GM19240 (cell line): ENCODE data around the gene GBP7.
"Not testable (repeated sequence)": the region's sequence is repeated elsewhere in the genome, so short reads cannot be mapped to it uniquely, and the experiment has no call there.

Experiments
- DNase-seq: peaks from one replicate; pipeline ENCODE4 v3.0.0; 2011; ENCODE audit warnings: low spot score; ENCODE audit not compliant: insufficient read length

The GBP7 gene

DNA sequence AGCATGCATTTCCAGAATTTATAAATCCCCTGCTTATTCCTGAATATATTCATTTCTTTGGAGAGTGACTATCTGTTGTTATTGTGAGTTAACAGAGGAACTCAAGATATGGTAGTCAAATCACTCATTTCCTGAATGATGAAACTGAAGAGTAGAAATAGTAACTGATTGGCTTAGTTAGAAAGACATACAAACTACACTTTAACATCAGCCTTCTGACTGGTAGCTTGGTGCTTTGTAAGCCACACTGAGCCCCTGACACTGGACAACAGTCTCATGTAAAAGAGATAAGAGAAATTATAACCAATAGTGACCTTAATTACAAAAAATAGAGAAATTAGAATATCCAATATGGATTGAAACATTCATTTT, 4.8 kb downstream of the GBP7 start:
- no peak for DNase-seq

DNA sequence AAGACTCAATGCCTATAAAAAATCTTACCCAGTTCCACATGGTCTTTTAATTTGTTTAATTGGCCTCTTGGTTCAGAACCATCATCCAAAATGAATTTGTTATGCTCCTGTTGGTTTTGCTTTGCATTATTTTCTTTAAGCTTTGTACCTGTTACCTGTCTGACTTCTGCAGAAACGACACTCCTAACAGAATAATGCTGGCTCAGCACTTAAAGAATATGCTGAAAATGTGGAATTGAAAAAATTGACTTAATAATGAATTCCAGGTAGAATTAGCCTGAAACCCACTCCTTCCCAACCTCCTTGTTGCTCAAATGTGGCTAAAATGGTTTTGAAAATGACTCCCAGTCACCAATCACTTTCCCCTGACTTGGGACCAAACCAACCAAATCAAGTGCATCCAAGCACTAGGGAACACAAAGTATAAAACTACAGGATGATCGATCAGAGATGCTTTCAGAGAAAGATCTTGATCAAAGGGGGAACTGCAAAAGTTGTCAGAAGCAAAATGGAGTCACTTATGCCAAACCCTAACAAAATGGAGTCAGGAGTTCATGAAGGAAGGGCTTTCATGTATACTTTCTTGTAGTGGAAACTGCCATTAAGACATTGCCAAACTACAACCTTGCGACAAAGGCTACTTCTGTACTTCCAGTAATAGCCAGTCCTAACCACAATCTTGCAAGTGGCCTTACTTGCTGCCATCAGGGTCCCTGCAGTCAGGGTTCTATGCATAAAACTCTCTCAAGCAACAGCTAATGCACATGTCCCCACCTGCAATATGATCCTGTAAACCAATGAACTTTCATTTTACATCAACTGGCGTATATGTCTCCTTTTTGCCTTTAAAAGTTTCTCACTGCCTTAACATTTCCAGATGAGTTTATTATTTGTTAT, 5.4 kb downstream of the GBP7 start:
- no peak for DNase-seq

DNA sequence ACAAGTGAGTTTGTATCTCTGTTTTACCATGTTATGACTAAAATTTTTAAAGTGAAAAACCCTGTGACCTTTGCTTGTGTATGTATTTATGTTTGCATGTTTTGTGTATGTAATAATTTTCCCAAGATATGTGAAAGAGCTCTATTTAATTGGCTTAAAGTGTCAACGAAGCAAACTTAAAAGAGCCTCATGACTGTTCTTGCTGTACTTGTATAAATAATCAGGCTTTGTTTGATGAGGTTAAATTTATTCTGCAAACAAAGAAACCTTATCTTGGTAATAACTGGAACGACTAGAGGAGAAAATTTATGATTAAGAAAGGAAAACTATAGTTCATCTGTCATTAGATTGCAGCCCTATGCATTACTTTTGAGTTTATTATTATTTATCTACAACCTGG, 6.6 kb downstream of the GBP7 start:
- no peak for DNase-seq

DNA sequence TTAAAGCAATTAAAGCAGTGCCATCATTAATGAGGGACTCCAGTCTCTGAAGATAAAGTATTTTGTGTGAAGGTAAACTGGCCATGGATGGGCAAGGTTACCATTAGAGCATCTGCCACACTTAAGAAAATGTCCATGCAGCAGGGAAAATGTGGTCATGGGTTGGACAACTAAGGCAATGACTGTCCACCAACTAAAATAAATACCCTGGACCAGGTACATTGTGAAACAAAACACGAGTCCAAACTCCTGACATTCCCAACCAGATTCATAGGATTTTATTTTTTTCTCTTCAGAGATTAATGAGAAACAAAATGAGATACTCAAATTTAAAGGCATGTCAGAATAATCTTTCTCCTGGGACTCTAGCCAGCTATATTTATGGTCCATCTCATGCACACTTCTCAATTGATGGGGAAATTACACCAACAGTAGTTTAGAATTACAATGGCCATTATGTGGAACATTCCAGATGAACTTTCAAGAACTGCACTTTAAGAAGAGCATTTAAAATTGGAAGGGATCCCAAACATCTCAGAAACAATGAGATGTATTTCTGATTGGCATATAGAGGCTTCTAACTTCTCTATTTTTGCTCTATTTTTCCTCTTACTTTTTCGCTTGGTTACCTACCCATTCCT, 8.1 kb downstream of the GBP7 start:
- DNase-seq: no peak

DNA sequence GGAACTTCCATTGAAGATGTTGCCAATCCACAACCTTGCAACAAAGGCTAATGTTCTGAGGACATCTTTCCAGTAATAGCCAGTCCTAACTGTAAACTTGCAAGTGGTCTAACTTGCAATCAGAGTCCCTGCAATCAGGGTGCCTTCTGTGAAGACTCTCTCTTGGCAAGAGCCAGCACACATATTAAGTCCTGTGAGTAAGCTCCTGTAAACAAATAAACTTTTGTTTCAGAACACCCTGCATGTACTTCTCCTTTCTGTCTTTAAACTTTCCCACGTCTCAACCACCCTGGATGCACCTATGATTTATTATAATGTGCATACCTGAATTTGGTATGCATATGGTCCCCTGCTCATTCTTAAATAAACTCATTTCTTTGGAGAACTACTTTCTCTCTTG, 9.1 kb downstream of the GBP7 start:
- no peak for DNase-seq

DNA sequence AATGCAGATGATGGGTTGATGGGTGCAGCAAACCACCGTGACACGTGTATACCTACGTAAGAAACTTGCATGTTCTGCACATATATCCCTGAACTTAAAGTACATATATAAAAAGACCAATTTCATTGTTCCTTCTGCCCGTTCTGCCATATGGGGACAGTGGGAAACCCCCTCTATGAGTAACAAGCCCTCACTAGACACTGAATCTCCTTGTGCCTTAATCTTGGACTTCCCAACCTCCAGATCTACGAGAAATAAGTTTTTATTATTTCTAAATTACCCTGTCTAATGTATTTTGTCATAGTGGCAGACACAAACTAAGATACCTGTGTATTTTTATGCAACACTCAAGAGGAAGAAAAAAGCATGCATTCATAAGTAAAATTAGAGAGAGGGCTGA, 10.0 kb downstream of the GBP7 start:
- no peak for DNase-seq

DNA sequence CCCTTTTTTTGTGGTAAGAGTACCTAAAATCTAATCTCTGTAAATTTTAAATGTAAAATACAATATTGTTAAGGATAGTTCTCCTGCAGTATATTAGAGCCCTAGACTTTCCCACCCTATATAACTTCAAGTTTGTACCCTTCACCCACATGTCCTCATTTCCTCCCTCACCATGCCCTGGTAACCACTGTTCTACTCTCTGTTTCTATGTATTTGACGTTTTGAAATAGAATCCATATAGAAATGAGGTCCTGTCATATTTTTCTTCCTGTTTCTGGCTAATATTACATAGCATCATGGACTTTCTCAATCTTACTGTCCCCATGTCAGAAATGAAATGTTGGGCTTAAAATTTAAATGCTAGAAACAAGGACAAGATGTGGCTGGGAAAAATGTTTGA, 24.8 kb downstream of the GBP7 start:
- no peak for DNase-seq

DNA sequence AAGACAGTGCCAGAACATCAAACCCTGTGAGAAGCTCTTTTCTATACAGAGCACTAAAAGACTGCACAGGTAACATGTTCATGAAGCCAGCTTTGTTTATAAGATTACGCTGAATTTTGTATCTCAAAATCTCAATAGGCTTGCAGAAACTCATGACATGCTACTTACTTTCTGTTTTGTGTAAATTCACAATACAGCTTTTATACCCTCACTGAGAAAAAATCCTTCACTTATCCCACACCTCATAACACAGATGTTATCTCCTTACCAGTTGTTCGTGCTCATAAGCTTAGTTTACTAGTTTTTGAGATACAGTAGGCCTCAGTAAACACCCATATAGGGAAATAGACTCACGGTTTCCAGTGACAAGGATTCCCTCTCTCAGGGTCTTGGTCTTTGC, 25.8 kb downstream of the GBP7 start:
- DNase-seq: no peak

DNA sequence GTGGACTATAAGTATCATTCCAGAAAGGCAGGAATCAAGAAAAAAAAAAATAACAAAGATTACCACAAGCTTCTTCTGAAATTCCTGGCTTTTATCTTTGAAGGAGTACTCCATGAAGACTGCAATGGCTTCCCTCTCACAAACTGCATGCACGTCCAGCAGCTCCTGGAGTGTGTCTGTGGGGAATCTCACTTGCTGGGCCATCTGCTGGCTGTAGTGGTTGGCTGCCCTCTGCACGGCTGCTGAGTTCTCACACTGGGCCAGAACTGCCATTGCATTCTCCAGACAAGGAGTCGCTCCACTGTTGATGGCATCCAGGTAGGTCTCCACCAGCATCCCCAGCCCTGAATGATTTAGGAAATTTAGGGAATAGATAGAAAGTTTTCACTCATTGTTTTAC, 26.6 kb downstream of the GBP7 start:
- no peak for DNase-seq

DNA sequence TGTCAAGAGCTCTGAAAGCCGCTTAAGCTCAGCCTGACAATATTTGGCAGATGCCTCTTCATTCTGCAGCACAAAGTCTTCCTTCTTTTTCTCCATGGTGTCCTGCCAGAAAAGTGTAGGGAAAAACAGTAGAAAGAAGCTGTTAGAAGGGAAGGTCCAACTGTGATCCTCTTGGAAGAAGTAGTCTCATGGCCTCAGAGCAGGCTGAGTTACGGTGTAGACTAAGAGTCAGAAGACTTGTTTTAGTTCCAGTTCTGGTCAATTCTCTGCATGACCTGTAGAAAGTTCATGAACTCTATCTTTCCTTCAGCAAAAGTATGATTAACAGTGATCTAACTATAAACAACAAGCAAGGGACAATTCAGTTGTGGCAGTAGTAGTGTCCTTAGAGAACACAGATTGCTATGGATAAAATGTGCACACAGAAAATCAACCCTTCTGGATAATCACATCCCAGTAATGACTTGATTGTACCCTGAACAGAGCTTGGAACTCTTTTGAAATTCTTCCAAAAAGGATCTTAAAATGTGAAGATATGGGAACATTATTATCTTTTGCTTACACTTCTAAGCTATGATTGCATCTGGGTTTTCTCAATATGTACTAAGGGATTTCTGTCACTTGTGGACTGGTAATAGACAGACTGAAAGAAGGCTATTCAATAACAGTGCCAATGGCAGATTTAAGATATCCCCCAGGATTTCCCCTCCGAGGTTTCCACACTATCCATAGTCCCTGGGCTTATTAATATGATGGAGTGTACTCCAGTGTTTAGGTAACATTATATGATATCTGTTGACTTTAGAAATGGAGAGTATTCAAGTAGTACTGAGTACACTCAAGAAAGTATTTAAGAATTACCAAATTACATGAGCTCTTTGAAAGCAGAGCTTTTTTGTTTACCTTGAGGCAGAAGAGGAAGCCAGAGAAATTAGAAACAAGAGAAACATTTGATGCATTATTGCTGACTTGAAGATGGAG, 27.8 kb downstream of the GBP7 start:
- DNase-seq: no peak

DNA sequence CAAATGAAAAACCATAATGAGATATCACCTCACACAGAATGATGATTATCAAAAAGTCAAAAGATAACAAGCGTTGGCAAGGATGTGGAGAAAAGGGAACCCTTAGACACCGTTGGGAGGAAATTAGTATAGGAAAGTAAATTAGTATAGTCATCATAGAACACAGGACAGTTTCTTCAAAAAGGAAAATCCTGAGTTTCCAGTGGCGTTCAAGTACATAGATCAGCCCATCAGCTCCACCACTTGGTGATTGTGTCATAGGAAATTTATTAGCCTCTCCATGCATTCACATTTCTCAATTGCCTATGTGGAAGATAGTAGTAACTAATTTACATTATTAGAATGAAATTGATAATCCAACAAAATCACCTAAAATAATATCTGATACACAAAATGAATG, 29.1 kb downstream of the GBP7 start:
- DNase-seq: no peak

DNA sequence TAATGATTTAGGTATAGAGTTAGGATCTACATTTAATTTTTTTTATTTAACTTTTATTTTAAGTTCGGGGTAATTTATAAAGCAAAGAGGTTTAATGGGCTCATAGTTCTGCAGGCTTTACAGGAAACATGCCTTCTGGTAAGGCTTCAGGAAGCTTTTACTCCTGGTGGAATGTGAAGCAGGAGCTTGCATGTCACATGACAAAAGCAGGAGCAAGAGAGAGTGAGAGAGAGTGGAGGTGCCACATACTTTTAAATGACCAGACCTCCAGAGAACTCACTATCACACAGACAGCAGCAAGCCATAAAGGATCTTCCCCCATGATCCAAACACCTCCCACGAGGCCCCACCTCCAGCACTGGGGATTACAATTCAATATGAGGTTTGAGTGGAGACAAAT, 32.3 kb downstream of the GBP7 start:
- DNase-seq: no peak

DNA sequence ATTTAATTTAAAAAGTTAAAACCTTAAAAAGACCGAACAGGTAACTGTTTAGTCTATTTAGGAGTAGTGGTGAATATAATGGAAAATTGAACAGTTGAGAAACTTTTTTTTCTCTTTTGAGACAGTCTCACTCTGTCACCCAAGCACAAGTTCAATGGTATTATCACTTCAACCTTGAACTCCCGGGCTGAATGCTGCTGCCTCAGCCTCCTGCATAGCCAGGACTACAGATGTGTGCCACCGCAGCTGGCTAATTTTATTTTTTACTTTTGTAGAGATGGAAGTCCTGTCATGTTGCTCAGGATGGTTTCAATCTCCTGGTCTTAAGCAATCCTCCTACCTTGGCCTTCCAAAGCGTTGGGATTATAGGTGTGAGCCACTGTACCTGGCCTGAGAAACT, 33.6 kb downstream of the GBP7 start:
- no peak for DNase-seq

DNA sequence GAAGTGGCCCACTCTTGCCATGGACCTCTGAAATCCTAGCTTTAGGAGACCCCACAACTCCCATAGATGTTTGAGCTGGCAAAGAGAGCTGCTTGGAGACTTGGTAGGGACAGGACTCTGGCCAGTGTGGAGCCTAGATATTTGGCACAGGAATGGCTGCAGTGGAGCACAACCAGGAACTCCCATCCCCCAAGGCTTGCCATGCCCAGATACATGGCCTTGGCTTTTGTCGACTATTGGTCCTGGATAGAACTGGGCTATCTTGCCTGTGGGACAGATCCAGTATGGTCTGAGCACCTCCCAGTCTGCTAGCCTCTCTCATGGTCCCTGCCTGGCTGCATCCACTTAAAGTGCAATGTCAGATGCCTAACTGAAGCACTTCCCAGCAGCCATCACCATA, 42.1 kb downstream of the GBP7 start:
- DNase-seq: no peak

DNA sequence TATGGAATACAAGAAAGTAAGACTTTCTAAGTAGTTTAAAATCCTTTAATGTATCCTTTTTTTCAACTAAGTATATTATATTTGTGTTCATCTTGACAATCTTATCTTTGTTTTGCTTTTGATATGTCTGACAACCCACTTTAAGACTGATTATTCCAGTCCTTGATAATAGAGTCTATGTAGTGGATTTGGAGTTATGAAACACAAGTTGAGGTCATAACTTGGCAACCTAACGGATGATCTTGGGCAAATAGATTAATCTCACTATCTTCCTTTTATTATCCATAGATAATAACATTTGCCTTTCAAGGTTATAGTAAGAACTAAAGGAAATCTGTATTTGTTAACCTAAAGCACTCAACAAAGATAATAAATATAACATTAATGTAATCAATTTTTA, 45.1 kb downstream of the GBP7 start:
- DNase-seq: no peak

DNA sequence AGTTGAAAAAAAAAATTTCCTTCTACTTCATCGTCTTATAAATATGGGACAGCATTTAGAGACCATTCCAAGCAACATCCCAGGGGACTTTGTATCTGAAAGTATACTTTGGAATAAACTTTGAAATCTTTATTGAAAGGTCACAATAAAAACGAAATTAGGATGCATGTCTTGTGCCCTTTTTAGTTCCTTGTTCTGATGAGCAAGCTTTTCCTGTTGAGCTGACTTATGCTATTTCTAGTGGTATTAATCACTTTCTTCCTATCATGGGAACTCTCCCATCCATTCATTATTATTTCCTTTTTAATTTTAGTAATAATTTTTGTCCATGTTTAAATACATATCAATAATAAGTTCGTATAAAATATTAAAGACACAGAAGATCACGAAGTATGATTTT, 45.9 kb downstream of the GBP7 start:
- DNase-seq: no peak

DNA sequence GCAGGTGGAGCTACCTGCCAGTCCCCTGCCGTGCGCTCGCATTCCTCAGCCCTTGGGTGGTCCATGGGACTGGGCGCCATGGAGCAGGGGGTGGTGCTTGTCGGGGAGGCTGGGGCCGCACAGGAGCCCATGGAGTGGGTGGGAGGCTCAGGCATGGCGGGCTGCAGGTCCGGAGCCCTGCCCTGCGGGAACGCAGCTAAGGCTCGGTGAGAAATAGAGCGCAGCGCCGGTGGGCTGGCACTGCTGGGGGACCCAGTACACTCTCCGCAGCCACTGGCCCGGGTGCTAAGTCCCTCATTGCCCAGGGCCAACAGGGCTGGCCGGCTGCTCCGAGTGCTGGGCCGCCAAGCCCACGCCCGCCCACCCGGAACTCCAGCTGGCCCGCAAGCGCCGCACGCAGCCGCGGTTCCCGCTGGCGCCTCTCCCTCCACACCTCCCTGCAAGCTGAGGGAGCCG, 47.8 kb downstream of the GBP7 start:
- not testable (repeated sequence) for DNase-seq

DNA sequence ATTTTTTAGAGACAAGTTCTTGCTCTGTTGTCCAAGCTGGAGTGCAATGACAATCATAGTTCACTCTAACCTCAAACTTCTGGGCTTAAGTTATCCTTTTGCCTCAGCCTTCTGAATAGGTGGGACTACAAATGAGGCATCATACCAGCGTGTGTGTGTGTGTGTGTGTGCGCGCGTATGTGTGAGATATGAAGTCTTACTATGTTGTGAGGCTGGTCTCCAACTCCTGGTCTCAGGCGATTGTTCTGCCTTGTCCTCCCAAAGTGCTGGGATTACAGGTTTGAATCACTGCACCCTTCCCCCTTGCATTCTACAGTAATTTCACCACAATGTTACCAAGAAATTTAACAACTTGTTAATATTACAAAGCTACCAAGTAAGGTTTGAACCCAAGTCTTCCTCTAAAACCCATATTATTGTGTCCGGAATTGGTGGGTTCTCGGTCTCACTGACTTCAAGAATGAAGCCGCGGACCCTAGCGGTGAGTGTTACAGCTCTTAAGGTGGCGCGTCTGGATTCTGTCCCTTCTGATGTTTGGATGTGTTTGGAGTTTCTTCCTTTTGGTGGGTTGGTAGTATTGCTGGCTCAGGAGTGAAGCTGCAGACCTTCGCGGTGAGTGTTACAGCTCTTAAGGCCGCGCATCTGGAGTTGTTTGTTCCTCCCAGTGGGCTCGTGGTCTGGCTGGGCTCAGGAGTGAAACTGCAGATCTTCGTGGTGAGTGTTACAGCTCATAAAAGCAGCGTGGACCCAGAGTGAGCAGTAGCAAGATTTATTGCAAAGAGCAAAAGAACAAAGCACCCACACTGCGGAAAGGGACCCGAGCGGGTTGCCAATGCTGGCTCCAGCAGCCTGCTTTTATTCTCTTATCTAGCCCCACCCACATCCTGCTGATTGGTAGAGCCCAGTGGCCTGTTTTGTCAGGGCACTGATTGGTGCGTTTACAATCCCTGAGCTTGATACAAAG, 48.9 kb downstream of the GBP7 start:
- not testable (repeated sequence) for DNase-seq

DNA sequence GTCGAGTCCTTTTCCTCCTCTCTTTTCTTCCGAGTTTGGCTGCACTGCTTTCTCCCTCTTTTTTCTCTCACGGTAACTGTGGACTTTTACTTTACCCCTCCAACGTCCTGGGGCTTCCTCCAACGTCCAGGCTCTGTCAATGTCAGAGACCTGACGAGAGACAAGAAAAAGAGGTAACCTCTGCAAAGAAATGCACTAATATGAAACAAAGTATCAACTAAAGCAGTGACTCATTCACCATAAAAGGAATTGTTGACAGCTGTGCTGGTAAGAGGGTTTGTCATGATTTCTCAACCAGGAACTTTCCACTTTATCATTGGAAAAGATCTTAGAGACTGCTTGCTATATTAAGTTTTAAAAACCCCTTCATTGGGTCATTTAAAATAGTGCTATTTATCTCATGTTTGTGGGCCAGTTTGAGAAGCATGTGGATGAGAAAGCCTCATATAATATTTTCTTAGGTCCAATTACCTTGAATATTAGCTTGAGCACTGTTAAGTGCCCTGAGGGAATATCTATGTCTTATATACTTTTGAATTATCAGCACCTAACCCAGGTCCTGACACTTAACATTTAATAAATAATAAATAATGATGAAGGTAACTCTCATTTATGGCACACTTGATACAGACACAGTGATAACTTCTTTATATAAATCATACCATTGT, 49.8 kb downstream of the GBP7 start, which contains the start of gene GBP2:
Gene GBP2, minus strand, starts transcription at position 202 of the 668 bp plus-strand sequence. CDS start 4,148 bp downstream, outside the sequence.
- no peak for DNase-seq
